Smooth muscle cell (in vitro differentiated cells): ENCODE data around the gene TRAF3IP3. TPM values are rescaled to one million over a fixed set of nuclear protein-coding genes. Genes with fewer than 3 reads are reported as not detected.
A peak's percentile ranks its signal among the peaks of the same experiment; 100 is the strongest.

Experiments
- DNase-seq: peaks from one replicate; lab custom pipeline; 2025; ENCODE audit not compliant: unreplicated experiment; lab: John Stamatoyannopoulos, UW
- H2AFZ ChIP-seq: fragments of 200-600 bp; sonication (generic); 2 replicates; pipeline ENCODE4 v1.6.0; 2016; ENCODE audit warnings: antibody characterized with exemption, low read depth, mild to moderate bottlenecking
- H3F3A ChIP-seq: fragments of 200-600 bp; sonication (generic); 2 replicates; pipeline ENCODE4 v1.6.0; 2017; ENCODE audit warnings: antibody characterized with exemption, low read depth
- H3K27ac ChIP-seq: fragments of 200-600 bp; sonication (generic); 2 replicates; pipeline ENCODE4 v1.5.1; 2016; ENCODE audit warnings: low read depth, mild to moderate bottlenecking
- H3K27me3 ChIP-seq: fragments of 200-600 bp; sonication (generic); 2 replicates; pipeline ENCODE4 v1.6.1; 2016; ENCODE audit warnings: low read depth, mild to moderate bottlenecking
- H3K36me3 ChIP-seq: fragments of 200-600 bp; sonication (generic); 2 replicates; pipeline ENCODE4 v1.5.1; 2016; ENCODE audit warnings: low read depth
- H3K4me1 ChIP-seq: fragments of 200-600 bp; sonication (generic); 2 replicates; pipeline ENCODE4 v1.5.1; 2016; ENCODE audit warnings: low read depth
- H3K4me2 ChIP-seq: fragments of 200-600 bp; sonication (generic); 2 replicates; pipeline ENCODE4 v1.6.0; 2016; ENCODE audit warnings: mild to moderate bottlenecking
- H3K4me3 ChIP-seq: fragments of 200-600 bp; sonication (generic); 2 replicates; pipeline ENCODE4 v1.5.1; 2016; ENCODE audit warnings: mild to moderate bottlenecking
- H3K79me2 ChIP-seq: fragments of 200-600 bp; sonication (generic); 2 replicates; pipeline ENCODE4 v1.6.0; 2016; ENCODE audit warnings: low read depth, mild to moderate bottlenecking
- H3K9ac ChIP-seq: fragments of 200-600 bp; sonication (generic); 2 replicates; pipeline ENCODE4 v1.6.0; 2016; ENCODE audit warnings: low read depth
- H3K9me3 ChIP-seq: fragments of 200-600 bp; sonication (generic); replicated peaks from 2 replicates; pipeline ENCODE4 v1.5.1; 2016; ENCODE audit warnings: low read depth
- H4K20me1 ChIP-seq: fragments of 200-600 bp; sonication (generic); 2 replicates; pipeline ENCODE4 v1.6.0; 2016; ENCODE audit warnings: low read depth
- CTCF ChIP-seq: fragments of 200-600 bp; sonication (generic); IDR thresholded peaks from 2 replicates; pipeline ENCODE4 v1.5.1; 2017; ENCODE audit warnings: borderline replicate concordance, mild to moderate bottlenecking, antibody characterized with exemption; ENCODE audit not compliant: insufficient read depth, poor library complexity, severe bottlenecking
- WGBS: methylation state at CpG from one replicate; pipeline ENCODE4 v1.1.7; 2016; ENCODE audit warnings: low lambda C conversion rate; 5-methylcytosine and 5-hydroxymethylcytosine counted together
- polyA plus RNA-seq: library from polyadenylated mRNA; unstranded; fragments of >200 nt; fragmentation: Nextera tagmentation; extraction: Ambion mirVana; gene quantifications from 2 replicates; pipeline ENCODE4 v1.2.1, GENCODE V29; 2016
- total RNA-seq: library from RNA; depleted of rRNA; stranded (reverse); fragments of >200 nt; gene quantifications from 2 replicates; pipeline ENCODE4 v1.2.3, GENCODE V29; 2014

Gene TRAF3IP3
- total and polyA plus RNA-seq, 2 experiments from 2014 or later: 0.04 TPM; not detected in 1

DNA sequence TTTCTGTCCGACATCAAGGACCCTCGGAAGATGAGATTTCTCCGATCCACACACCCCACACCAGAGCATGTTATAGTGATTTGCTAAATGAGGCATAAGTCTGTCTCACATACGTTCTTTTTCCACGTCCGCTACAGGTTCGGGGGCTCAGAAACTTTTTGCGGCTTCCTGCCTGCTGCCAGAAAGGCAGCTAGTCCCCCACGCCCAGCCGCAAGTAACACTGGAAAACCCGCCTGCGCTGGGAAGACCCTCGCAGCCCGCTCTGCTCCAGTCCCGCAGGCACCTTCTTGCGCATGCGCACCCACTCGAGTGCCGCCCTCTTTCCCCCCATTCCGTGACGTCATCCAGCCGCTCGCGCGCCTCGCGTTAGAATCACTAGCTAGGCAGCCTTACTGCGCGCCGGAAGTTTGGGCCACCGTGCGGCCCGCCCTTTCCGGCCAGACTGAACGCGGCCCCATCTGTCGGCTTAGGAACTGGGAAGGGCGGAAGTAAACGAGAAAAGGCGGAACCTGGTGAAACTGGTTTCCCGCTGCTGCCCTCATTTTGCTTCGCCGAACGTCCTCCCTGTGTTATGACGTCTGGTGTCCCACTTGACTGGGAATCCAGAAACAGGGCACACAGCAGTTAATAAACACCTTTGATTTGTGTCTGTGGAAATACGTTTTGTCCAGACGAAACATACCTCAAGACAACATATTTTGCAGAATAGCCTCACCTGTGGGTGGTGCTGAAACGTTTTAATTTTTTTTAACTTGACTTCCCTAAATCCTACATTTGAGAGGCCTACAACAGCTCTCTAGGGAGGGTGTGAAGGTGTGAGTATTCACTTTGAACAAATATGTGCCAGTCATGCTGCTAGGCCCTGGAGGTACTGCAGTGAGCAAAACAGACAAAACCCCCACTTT lies 28.7 kb downstream of the TRAF3IP3 start, which contains the start of gene C1orf74:
TSS of gene C1orf74 (minus strand) at position 295 of the 905 bp plus-strand sequence. CDS start 925 bp downstream, outside the sequence.
- Histone ChIP-seq H3K27me3 (no peaks in the 10 kb centered on the region), H3F3A (peaks cover 6% of the 10 kb centered on the region), H3K36me3 (no peaks in the 10 kb centered on the region), H3K9ac (peak within 1 kb of the TSS; percentile 86), H3K27ac (peak within 1 kb of the TSS; percentile 84), H4K20me1 (no peaks in the 10 kb centered on the region), H3K4me3 (peak within 1 kb of the TSS; percentile 87), H2AFZ (peak within 1 kb of the TSS; percentile 97), H3K4me2 (peak within 1 kb of the TSS; percentile 93), H3K9me3 (no peaks in the 10 kb centered on the region), H3K79me2 (no peaks in the 10 kb centered on the region), H3K4me1 (peaks cover 6% of the 10 kb centered on the region)
- TF ChIP-seq CTCF: no peak
- DNase-seq: peak; percentile 95
- 5% methylated on average over 48 of the region's 48 CpGs for WGBS

DNA sequence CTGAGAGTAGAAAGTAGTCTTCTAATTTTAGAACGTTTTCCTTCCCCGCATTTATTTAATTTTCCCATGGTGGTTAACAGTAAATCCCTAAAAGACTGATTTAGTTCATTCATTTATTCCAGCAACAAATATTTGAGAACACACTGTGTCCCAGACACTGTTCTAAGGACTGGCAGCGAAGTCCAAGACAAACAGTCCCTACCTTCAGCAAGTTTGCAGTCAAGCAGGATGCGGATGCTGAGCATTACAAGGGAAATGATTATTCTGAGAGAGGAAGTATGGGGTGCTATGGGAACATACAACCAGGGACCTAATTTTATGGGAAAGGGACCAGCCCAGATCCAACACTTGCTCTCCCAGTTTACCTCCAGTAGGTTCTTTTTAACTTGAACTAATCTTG lies 29.7 kb downstream of the TRAF3IP3 start:
- WGBS: 98% methylated on average over 4 of the region's 4 CpGs
- Histone ChIP-seq H3K79me2 (no peaks in the 10 kb centered on the region), H3K27me3 (no peaks in the 10 kb centered on the region), H3K4me2 (no peak overlapping the region), H3K4me1 (peaks cover 6% of the 10 kb centered on the region), H3K27ac (no peak overlapping the region), H3K9ac (no peak overlapping the region), H3F3A (peaks cover 6% of the 10 kb centered on the region), H3K9me3 (no peaks in the 10 kb centered on the region), H3K4me3 (no peak overlapping the region), H2AFZ (no peak overlapping the region), H3K36me3 (no peaks in the 10 kb centered on the region), H4K20me1 (no peaks in the 10 kb centered on the region)
- no peak for DNase-seq
- no peak for TF ChIP-seq CTCF

DNA sequence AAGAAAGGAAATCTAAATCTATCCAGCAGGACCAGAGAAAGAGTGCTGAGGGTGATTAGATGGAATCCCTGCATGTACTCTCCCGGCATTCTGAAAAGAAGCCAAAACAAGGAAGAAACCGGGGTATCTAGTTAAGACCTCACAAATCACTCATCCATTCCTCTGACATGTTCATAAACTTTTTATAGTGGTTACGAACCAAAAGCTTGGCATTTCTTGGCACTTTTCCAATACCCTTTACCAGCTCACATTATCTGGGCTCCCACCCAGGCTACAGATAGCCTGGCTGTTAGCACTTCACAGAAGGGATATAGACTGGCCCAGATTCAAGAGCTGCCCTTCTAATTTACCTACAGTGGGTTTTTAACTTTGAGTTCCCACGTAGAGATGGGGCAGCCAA lies 30.3 kb downstream of the TRAF3IP3 start:
- Histone ChIP-seq H2AFZ (no peak overlapping the region), H3K9me3 (no peaks in the 10 kb centered on the region), H3K4me3 (no peak overlapping the region), H3K27me3 (no peaks in the 10 kb centered on the region), H3K4me1 (peaks cover 6% of the 10 kb centered on the region), H3K4me2 (no peak overlapping the region), H3K79me2 (no peaks in the 10 kb centered on the region), H3K9ac (no peak overlapping the region), H4K20me1 (no peaks in the 10 kb centered on the region), H3K27ac (no peak overlapping the region), H3F3A (peaks cover 6% of the 10 kb centered on the region), H3K36me3 (no peaks in the 10 kb centered on the region)
- TF ChIP-seq CTCF: no peak
- 66% methylated on average over 4 of the region's 4 CpGs for WGBS
- DNase-seq: no peak
